GM21619 (cell line): Measurements from ENCODE around the gene RFXANK.
"Not testable (repeated sequence)": the region's sequence is repeated elsewhere in the genome, so short reads cannot be mapped to it uniquely, and the experiment has no call there.

ENCODE experiments used
- ATAC-seq: cut with Tn5 transposase; IDR thresholded peaks from one replicate; pipeline ENCODE4 v1.9.1; 2021; ENCODE audit not compliant: unreplicated experiment

The RFXANK gene

DNA sequence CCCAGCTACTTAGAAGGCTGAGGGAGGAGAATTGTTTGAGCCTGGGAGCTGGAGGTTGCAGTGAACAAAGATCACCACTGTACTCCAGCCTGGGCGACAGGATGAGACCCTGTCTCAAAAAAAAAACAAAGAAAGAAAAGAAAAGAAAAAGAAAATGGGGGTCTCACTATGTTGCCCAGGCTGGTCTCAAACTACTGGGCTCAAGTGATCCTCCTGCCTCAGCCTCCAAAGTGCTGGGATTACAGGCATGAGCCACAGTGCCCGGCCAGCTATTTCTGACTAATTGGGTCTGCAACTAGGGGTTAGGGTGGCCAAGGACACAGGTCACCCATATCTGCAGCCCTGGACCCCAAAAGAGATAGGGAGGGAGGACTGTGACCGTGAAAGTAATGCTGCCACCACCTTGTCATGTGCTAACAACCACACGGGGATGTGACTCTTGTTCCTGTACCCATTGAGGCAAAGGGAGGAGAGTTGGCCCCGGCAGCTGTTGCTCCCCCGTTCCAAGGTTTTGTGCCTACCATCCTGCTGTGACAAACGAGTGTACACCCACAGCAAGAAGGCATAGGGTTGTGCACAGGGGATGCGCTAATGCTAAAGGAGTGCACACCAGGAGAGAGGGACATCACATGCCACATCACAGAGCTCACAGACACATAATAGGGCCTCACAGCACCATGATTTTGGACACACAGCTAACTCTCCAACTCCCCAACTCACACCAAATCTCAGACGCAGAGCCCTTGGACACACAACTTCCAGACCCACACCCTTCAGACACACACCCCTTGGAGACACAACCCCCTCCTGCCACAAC is 22.6 kb upstream of the RFXANK start:
- ATAC-seq: no peak

DNA sequence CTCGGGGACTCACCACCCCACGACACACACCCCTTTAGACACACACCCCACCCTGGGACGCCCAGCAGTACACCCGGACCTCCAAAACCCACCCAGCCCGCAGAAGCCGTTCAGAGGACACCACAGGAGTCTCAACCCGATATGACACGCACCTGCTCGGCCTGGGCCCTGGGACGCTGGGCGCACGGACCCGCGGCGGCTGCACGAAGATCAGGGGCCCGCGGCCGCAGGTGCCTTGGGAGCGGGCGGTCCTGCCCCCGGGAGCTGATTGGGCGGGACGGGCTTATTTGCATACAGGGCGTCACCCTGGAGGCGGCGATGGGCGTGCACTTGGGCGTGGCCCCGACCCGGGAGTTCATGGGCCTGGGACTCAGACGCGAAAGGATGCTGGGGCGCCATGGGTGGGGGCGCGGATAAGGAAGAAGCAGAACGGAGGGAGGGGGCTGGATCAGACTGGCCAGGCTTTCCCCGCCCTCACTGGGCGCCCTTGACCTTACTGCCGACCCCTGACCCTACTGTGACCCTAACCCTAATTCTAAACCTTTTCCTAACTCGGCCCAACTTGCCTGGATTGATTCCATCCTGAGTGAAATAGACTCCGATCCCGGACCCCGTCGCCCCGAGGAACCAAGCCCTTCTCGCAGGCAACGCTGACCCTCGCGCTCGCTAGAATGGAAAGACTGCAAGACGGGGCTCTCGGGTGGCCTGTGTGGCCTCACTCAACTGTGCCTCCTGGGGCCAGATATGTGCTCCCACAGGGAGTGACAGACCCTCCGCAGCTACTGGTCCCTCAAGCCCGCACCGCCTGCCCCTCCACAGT is 21.8 kb upstream of the RFXANK start, which contains the start of gene MEF2B:
Gene MEF2B, minus strand, starts transcription at position 211 of the 820 bp plus-strand sequence. CDS start 19,528 bp downstream, outside the sequence.
- peak; percentile 78 for ATAC-seq

DNA sequence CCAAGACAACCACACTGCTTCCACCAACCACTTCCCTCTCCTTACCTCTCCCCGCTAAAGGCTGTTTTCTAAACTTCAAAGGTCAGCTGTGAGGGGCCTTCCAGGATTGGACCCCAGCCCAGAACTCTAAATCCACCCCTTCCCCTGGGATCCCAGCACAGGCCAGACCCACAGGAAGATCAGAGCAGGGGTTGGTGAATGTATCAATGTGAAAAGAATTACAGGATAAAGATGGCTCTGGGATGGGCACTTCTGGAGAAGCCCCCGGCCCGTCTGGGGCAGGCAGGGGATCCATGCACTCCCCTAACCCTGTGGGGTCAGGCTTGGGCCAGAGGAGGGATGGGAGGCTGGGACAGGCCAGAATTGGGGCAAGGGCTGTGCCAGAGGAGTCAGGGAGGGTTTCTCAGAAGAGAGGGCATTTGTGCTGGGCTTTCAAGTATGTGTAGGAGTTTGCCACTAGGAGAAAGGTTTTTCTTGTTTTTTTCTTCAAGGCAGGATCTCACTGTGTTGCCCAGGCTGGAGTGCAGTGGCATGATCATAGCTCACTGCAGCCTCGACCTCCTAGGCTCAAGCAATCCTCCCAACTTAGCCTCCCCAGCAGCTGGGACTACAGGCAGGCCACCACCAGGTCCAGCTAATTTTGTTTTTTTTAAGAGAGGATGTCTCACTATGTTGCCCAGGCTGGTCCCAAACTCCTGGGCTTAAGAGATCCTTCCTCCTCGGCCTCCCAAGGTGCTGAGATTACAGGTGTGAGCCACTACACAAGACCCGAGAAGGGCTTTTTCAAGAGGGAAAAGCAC is 21.0 kb upstream of the RFXANK start:
- no peak for ATAC-seq

DNA sequence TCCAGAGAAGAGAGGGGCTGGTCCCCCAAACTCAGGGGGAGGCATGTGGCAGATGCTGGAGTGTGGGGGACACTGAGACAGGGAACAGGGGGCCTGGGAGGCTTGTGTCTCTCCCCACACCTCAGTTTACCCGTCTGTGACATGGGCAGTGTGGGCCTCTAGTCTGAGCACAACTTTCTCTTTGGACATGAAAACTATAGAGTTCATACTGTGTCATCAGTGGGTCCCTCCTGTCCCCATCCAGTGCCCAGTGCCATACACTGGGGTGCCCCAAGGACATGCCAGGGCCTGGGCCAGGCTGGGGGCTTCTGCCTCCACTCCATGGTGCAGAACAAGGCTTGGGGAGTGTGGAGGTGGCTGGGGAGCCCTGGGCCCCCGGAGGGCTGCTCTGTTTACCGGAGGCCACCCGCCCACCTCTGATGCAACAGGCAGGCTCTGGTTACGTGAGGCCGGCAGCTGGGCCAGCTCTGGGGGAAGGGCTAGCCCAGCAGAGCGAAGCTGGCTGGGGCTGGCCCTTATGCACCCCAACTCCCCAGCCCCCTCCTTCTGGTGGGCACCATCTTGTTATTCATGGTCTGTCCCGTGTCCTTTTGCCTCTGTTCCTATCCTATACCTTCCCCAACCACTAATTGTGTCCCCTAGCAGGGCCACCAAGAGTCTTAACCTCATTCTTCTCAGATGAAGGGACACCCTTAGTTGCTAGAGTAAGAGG is 20.1 kb upstream of the RFXANK start:
- ATAC-seq: no peak

DNA sequence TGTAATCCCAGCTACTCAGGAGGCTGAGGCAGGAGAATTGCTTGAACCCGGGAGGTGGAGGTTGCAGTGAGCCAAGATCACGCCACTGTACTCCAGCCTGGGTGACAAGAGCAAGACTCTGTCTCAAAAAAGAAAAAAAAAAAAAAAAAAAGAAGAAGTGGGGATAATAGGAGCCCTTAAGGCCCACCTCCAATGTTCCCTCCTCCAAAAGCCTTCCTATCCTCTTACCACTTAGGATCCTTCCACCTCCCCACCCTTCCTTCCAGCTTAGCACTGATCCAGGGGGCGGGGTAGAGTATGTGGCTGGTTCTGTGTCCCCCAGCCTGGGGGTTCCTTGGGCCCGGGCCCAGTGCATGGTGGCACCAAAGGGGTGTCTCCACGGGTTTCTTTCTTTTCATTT is 18.8 kb upstream of the RFXANK start:
- not testable (repeated sequence) for ATAC-seq

DNA sequence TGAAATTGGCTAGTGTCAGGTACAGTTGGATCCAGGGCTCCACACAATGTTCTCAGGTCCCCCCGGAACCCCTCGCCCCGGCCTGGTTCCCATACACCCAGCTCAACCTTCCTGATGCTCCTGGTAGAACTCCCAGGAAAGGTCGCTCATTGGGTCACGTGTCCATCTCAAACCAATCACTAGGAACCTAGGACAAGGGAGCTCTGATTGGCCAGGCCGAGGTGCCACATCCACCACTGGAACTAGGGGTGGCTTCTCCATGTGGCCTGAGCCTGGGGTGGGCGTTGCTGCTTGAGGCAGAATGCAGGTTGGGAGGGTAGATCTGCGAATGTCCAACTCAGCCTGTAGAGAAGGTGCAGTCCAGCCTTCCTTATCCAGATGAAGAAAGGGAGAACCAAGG is 15.1 kb upstream of the RFXANK start:
- ATAC-seq: no peak

DNA sequence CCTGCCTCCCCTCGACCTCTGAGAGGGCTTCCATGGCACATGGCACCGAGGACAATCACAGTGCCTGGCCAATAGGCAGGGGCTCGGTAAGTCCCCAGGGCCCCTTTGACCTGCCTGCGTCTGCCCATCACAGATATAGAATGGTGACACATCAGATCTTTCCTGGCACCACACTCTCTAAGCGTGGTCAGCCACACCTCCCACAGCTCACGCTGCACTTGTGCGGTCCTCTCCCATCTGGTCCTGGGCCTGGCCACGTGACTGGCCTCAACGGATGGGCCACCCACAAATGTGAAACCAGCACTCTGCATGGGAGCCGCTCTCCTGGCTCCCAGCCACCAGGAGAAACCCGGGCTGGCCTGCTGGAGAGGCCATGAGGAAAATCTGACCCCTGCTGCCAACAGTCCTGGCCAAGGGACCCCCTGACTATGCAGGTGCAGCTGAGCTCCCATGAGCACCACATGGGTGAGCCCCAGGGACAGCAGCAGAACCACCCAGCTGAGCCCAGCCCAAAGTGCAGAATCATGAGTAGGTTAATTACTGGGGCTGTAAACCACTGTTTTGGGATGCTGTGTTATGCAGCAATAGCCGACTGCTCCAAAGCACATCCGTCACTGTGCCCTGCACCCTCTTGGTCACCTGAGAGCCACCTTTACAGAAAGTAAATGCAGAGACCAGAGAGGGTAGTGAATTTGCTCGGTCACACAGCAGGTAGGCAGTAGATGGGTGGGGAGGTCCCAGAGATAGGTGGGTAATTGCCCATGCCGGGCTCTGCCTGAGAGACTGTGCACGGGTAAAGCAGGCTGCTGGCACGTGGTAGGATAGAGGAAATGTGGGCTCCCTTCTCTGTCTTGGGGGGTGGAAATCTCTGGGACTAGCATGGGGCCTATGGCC is 12.3 kb upstream of the RFXANK start:
- no peak for ATAC-seq

DNA sequence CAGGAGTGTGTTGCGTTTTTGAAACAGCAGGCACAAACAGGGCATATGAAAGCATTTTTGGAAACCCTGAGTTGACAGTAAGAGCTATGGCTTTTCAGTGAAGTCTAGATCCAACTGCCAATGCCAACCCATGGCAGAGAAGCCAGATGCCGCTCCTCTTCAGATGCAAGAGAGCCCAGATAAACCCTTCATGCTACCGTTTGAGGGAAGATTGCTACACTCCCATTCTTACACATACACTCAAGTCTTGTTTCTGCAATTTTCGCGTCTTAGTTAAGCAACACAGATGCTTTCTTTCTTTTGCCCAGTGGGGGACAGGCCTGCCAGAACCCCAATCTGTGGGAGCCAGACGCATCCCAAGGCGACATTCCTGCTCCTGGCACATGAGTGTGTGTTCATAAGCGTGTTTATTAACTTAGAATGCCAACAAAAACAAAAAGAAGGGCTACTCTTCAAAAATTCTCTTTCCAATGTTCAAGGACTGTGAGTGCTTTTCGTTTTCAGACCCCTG is 10.5 kb upstream of the RFXANK start:
- no peak for ATAC-seq

DNA sequence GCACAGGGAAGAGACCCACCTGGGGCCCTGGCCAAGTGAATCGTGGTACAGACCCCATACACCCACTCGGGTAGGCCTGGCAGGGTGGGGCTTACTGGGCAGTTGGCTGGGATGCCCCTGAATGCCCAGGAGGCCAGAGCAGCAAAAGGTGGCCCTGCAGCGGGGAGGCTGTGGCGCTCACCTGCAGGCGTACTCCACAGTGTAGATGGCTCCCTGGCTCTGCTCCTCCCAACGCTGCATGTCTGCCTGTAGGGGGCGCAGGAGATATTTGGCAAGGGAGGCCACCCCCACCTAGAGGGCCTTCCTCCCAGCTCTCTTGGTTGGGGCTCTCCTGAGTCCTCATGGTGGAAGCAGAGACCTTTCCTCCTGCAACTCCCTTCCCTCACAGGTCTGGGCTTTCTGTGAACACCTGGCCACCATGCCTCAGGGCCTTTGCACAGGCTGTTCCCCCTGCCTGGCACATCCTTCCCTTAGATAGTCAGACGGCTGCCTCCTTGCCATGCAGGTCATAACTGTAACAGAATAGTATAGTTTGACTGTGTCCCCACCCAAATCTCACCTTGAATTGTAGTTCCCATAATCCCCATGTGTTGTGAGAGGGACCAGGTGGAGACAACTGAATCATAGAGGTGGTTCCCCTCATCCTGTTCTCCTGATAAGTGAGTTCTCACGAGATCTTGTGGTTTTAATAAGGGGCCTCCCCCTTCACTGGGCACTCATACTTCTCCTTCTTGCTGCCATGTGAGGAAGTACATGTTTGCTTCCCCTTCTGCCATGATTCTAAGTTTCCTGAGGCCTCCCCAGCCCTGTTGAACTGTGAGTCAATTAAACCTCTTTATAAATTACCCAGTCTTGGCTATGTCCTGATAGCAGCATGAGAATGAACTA is 6.0 kb upstream of the RFXANK start:
- no peak for ATAC-seq

DNA sequence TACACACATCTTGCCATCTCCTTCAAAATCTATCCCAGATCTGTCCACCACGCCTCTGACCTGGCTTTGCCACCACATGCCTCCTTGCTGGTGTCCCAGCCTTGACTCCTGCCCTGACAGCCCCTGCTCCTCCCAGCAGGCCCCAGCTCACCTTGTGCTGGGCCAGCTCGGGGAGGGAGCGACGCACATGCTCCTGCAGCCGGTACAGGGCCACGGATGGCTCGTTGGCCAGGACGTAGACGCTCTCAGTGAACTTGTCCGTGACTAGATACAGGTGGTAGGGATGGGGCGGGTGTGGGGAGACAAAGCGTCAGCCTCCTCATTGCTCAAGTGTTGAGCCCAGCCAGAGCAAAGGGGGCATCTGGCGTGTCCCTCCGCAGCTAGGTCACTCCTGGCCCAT is 5.3 kb upstream of the RFXANK start:
- ATAC-seq: no peak

DNA sequence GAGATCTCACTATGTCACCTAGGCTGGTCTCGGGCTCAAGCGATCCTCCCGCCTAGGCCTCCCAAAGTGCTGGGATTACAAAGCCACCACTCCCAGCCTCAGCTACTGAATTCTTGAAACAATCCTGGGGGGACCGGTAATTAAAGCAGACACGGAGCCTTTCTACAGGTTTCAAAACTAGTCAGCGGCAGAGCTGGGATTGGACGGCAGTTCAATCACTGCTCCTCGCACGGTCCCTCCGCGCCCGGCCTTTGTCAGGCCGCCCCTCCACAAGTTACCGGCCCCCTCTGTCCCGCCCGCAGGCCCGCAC is 335 bp upstream of the RFXANK start:
- ATAC-seq: no peak

DNA sequence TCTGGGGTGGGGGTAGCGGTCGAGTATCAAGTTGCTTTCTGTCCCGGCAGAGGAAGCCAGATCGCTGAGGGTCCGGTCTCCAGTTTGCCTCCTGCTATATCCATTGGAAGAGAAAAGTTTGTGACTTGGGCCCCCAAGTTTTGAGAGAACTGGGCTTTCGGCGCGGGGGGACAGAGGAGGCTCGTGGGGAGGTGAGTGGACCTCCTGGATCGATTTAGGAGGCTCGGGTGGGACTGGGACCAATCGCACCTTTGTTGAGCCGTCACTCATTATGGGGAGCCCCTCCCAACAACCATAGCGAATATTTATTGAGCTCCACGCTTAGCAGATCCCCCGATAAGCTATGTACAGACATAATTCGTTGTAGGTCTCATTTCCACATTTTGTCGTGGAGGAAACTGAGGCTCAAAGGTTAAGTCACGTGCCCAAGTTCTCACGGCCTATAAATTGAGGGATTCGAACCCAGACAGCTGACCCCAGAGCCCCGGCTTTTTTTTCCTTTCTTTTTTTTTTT is 909 bp downstream of the RFXANK start:
- ATAC-seq: no peak

DNA sequence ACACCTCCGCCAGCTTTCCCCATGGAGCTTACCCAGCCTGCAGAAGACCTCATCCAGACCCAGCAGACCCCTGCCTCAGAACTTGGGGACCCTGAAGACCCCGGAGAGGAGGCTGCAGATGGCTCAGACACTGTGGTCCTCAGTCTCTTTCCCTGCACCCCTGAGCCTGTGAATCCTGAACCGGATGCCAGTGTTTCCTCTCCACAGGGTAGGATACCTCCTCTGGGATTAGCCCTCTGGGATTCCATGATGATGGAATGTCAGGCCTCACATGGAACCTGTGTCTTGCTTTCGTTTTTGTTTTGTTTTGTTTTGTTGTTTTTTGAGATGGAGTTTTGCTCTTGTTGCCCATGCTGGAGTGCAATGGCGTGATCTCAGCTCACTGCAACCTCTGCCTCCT is 1.9 kb downstream of the RFXANK start:
- ATAC-seq: no peak

DNA sequence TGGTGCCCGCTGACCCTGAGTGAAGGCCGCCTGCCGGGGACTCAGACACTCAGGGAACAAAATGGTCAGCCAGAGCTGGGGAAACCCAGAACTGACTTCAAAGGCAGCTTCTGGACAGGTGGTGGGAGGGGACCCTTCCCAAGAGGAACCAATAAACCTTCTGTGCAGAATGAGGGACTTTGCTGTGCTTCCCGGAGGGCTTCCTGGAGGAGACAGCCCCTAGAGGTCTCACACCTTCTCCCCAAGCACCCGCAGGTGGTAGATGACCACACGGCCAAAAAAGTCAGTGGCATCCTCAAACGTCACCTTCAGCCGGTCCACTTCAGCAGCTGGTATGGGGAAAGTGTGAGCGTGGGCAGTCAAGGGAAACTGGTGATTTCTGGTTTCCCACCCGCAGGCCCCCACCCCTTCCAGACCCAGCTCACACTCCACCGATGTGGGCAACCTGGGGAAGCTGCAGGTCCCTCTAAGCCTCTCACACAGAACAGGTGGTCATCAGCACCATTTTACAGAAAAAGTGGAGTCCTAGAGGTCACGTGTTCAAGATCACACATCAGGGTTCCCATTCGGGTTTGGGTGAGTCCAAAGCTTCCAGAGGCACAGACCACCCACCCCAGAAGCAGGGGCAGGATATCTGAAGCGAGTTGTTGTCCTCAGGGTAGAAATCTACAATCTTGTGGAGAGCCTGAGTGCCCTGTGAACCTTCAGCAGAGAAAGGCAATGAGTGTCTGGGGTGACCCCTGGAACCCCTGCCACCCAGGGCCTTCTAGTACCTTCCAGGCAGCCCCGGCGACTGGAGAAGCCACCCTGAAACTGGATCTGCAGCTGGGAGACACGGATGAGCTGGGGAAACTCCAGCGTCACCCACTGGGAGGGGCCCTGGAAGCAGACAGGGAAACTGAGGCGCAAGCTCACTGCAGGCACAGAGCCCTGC is 9.9 kb downstream of the RFXANK start:
- ATAC-seq: no peak

DNA sequence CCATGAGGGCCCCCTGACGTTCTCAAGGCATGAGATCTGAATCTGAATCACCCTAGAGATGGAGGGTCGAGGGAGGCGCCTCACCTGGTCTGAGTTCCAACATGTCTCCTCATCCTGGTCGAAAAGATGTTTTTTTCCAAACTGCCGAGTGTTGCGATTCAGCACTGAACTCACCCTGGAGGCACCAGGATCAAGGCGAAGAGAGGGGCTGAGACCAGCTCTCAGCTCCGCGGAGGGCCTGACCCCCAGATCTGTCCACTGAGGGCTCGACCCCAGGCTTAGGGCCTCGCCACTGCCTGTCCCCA is 10.6 kb downstream of the RFXANK start:
- peak; percentile 14 for ATAC-seq

DNA sequence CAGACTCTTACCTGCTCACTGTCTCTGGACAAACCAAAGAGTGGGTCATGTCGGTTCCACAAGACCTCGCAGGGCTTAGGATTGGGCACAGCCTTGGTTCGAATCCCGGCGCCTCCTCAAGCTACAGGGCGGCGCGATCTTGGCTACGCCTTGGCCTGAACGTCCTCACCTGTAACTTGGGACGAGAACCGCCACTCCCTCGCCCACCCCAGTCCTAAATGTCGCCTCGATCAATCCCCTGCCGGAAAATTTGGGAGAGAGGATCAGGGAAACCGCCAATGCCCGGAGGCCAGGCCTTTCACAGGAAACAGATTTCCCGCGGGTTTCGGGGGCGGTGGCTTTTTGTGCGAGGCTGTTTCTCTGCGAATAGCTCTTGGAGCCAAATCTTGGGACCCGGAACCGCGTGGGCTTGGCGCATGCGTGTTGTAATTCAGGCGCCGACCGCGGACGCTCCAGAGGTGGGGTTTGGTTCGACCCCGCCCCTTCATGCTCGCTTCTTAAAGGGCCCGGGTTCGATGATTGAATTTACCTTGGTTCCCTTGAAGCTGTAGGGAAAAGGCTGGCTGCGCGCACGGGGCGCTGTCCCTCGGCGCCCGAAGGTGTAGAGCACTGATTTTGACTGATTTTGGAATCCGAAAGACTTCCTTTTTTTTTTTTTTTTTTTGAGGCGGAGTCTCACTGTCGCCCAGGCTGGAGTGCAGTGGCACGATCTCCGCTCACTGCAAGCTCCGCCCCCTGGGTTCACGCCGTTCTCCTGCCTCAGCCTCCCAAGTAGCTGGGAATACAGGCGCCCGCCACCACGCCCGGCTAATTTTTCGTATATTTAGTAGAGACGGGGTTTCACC is 11.2 kb downstream of the RFXANK start, which contains the start of gene NR2C2AP:
Gene NR2C2AP, minus strand, starts transcription at position 403 of the 845 bp plus-strand sequence. Its CDS starts 354 bp downstream, at position 49.
- ATAC-seq: peak; percentile 74
